A549 (cell line): ENCODE results near the gene NQO1.
A peak's percentile ranks its signal among the peaks of the same experiment; 100 is the strongest.

ENCODE experiments used
- BHLHE40 ChIP-seq: IDR thresholded peaks from 2 replicates; pipeline ENCODE4 v1.6.1; 2012; ENCODE audit warnings: low read depth, low read length, inconsistent platforms
- CHD2 ChIP-seq: fragments of 150-350 bp; IDR thresholded peaks from 2 replicates; pipeline ENCODE4 v1.6.1; 2014; ENCODE audit warnings: low read length; ENCODE audit not compliant: partially characterized antibody
- FOSL2 ChIP-seq, 2 experiments: fragments of 450-650 bp in 1 of 2; fragments of >200 bp in 1 of 2; sonication (Bioruptor Twin) in 1 of 2; formaldehyde crosslinking; IDR thresholded peaks; 2 replicates each; pipeline versions ENCODE4 v1.5.0 to v1.6.1; 2016 to 2020; ENCODE audit warnings: mild to moderate bottlenecking in 1 of 2, moderate library complexity in 1 of 2
- NR3C1 ChIP-seq: fragments of >200 bp; sonication (Bioruptor Twin); formaldehyde crosslinking; IDR thresholded peaks from 3 replicates; pipeline ENCODE4 v1.6.1; 2017
- TFCP2L1 ChIP-seq: fragments of 250-450 bp; sonication (Bioruptor Pico); IDR thresholded peaks from 2 replicates; pipeline ENCODE4 v1.5.0; 2021; ENCODE audit warnings: mild to moderate bottlenecking
- TP53 ChIP-seq: fragments of 250-450 bp; sonication (Bioruptor Pico); IDR thresholded peaks from 2 replicates; pipeline ENCODE4 v1.5.0; 2021; ENCODE audit warnings: mild to moderate bottlenecking, moderate library complexity
- TF ChIP-seq, protein P1 (sequence below): fragments of >200 bp; sonication (Bioruptor Twin); formaldehyde crosslinking; IDR thresholded peaks from 3 replicates; pipeline ENCODE4 v1.5.1; 2016

DNA sequence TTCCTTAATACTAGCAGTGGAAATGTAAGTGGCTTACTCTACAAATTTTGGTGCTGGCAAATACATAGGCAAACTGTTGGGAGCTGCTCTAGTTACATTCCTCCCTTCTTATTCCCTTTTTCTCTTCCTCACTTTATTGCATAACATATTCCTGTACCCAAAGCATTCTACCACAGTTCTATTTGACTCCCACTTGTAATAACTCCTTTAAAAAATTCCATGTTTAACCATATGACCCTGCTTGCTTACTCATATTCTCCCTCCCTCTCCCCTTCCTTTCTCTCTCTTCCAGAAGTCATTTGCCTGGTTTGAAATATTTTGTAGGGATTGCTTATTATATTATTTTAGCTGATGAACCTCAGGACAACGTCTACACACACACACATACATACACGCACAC, 22.7 kb downstream of the NQO1 start:
- TF ChIP-seq, protein P1, sequence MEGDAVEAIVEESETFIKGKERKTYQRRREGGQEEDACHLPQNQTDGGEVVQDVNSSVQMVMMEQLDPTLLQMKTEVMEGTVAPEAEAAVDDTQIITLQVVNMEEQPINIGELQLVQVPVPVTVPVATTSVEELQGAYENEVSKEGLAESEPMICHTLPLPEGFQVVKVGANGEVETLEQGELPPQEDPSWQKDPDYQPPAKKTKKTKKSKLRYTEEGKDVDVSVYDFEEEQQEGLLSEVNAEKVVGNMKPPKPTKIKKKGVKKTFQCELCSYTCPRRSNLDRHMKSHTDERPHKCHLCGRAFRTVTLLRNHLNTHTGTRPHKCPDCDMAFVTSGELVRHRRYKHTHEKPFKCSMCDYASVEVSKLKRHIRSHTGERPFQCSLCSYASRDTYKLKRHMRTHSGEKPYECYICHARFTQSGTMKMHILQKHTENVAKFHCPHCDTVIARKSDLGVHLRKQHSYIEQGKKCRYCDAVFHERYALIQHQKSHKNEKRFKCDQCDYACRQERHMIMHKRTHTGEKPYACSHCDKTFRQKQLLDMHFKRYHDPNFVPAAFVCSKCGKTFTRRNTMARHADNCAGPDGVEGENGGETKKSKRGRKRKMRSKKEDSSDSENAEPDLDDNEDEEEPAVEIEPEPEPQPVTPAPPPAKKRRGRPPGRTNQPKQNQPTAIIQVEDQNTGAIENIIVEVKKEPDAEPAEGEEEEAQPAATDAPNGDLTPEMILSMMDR: no peak
- TF ChIP-seq CHD2 (no peak), TP53 (CRISPR knock-in tag) (peak; percentile 71; the same call in 1 of the 2 replicates), NR3C1 (no peak), FOSL2 (IDR thresholded peaks at IDR 0.05) (no peak), FOSL2 (CRISPR knock-in tag; IDR thresholded peaks at IDR 0.05) (peak; percentile 17; the same call in 1 of the 2 replicates), BHLHE40 (no peak), TFCP2L1 (CRISPR knock-in tag) (peak; percentile 92)
